Fibroblast of peridontal ligament (primary cell): ENCODE data around the gene GNG7.
A peak's percentile ranks its signal among the peaks of the same experiment; 100 is the strongest.
"Not testable (repeated sequence)": the region's sequence is repeated elsewhere in the genome, so short reads cannot be mapped to it uniquely, and the experiment has no call there.

Source experiments
- DNase-seq: peaks from one replicate; pipeline ENCODE4 v3.0.0-alpha.2; 2010; ENCODE audit errors: extremely low read depth

GNG7 gene

GRCh38 chr19:2484178-2484937, 218.1 kb downstream of the GNG7 start:
- no peak for DNase-seq

GRCh38 chr19:2483484-2484151, 218.9 kb downstream of the GNG7 start:
- no peak for DNase-seq

- no peak for DNase-seq
Observed at GRCh38 chr19:2483084-2483483, 219.4 kb downstream of the GNG7 start.

GRCh38 chr19:2482354-2483038, 220.0 kb downstream of the GNG7 start:
- DNase-seq, result no peak

- no peak for DNase-seq
Observed at GRCh38 chr19:2481466-2481865, 221.0 kb downstream of the GNG7 start.

- no peak for DNase-seq
Observed at GRCh38 chr19:2479556-2480194, 222.8 kb downstream of the GNG7 start.

- DNase-seq, result peak; percentile 79
Observed at GRCh38 chr19:2478756-2479555, 223.5 kb downstream of the GNG7 start.

- DNase-seq, result peak; percentile 82
Observed at GRCh38 chr19:2478278-2478755, 224.2 kb downstream of the GNG7 start.

GRCh38 chr19:2477732-2478191, 224.7 kb downstream of the GNG7 start:
- peak; percentile 48 for DNase-seq

GRCh38 chr19:2477141-2477710, 225.3 kb downstream of the GNG7 start:
- DNase-seq, result no peak

GRCh38 chr19:2476451-2477140, 225.9 kb downstream of the GNG7 start:
- peak; percentile 39 for DNase-seq

- DNase-seq, result peak; percentile 99
Observed at GRCh38 chr19:2475702-2476450, 226.6 kb downstream of the GNG7 start, which contains the start of gene GADD45B. Gene GADD45B (plus strand): TSS chr19:2476127. CDS start chr19:2476359, 232 bp downstream.

- peak; percentile 43 for DNase-seq
Observed at GRCh38 chr19:2475018-2475701, 227.3 kb downstream of the GNG7 start.

GRCh38 chr19:2474232-2475017, 228.1 kb downstream of the GNG7 start:
- peak; percentile 74 for DNase-seq

GRCh38 chr19:2469915-2470200, 232.6 kb downstream of the GNG7 start:
- not testable (repeated sequence) for DNase-seq

- DNase-seq, result peak; percentile 81
Observed at GRCh38 chr19:2469102-2469914, 233.2 kb downstream of the GNG7 start.

GRCh38 chr19:2468596-2468995, 233.9 kb downstream of the GNG7 start:
- no peak for DNase-seq
